Uterus (tissue), 4 donors: ENCODE measurements around the gene CNTNAP5. TPM values are rescaled to one million over a fixed set of nuclear protein-coding genes. Genes with fewer than 3 reads are reported as not detected.

Experiments used
- DNase-seq, 2 donors: peaks; one replicate each; pipeline ENCODE4 v3.0.0-alpha.2; 2019 to 2020
- H3K27ac ChIP-seq, 2 donors: fragments of 200-600 bp; sonication (generic); 1 replicate in 1 of 2; 2 replicates in 1 of 2; pipeline ENCODE4 v1.5.1; 2016 to 2018
- H3K27me3 ChIP-seq, 2 donors: fragments of 200-600 bp; sonication (generic); one replicate each; pipeline ENCODE4 v1.5.1; 2018 to 2019; ENCODE audit warnings: control low read depth in 1 of 2
- H3K36me3 ChIP-seq, 2 donors: fragments of 200-600 bp; sonication (generic); one replicate each; pipeline ENCODE4 v1.5.1; 2019; ENCODE audit warnings: control low read depth in 1 of 2
- H3K4me1 ChIP-seq, 2 donors: fragments of 200-600 bp; sonication (generic); one replicate each; pipeline ENCODE4 v1.5.1; 2018 to 2019; ENCODE audit warnings: control low read depth in 1 of 2
- H3K4me3 ChIP-seq, 2 donors: fragments of 200-600 bp; sonication (generic); 1 replicate in 1 of 2; 2 replicates in 1 of 2; pipeline ENCODE4 v1.5.1; 2018 to 2019; ENCODE audit warnings: mild to moderate bottlenecking in 1 of 2
- H3K9me3 ChIP-seq, 2 donors: fragments of 200-600 bp; sonication (generic); one replicate each; pipeline ENCODE4 v1.5.1; 2019; ENCODE audit warnings: control low read depth in 1 of 2
- CTCF ChIP-seq, 4 experiments: fragments of 200-600 bp in 2 of 4; fragments of 450-650 bp in 2 of 4; sonication (generic) in 2 of 4; IDR thresholded peaks; one replicate each; pipeline ENCODE4 v1.5.1; 2016 to 2019; ENCODE audit warnings: antibody characterized with exemption in 4 of 4, mild to moderate bottlenecking in 2 of 4, moderate library complexity in 1 of 4
- POLR2A ChIP-seq, 2 donors: fragments of 450-650 bp; IDR thresholded peaks; one replicate each; pipeline ENCODE4 v1.6.1; 2016; ENCODE audit warnings: antibody characterized with exemption in 2 of 2, mild to moderate bottlenecking in 1 of 2, moderate library complexity in 1 of 2
- intact Hi-C: fragments of 100-400 bp; cut with DNase I; formaldehyde crosslinking; loops from one replicate; pipeline ENCODE4 v1.15.1; 2023; ENCODE audit warnings: low total_unique reads
- total RNA-seq, 4 donors: library from RNA; depleted of rRNA in 3 of 4; stranded (reverse); fragments of >200 nt in 3 of 4; gene quantifications; one replicate each; pipeline versions ENCODE4 v1.1.0 to v1.2.4, GENCODE V29; 2014 to 2023
- donor health status: DM: yes; HTN: yes; CAD: no.

Gene CNTNAP5
- total RNA-seq, 4 donors from 2014 or later, result 1.4 TPM; not detected in 3

GRCh38 chr2:124050833-124051497 lies 25.9 kb downstream of the CNTNAP5 start:
- no peak overlapping the region for H3K4me3 ChIP-seq
- H3K9me3 ChIP-seq, result no peaks in the 10 kb centered on the region
- no peak for DNase-seq
- intact Hi-C loops, result no loop called here
- H3K27me3 ChIP-seq, result no peaks in the 10 kb centered on the region
- no peaks in the 10 kb centered on the region for H3K4me1 ChIP-seq
- no peaks in the 10 kb centered on the region for H3K36me3 ChIP-seq
- TF ChIP-seq CTCF (IDR thresholded peaks at IDR 0.05), result no peak
- TF ChIP-seq POLR2A (IDR thresholded peaks at IDR 0.05), result no peak
- no peak overlapping the region for H3K27ac ChIP-seq

GRCh38 chr2:124053796-124054195 lies 28.7 kb downstream of the CNTNAP5 start:
- H3K9me3 ChIP-seq, result no peaks in the 10 kb centered on the region
- DNase-seq, result no peak
- no peaks in the 10 kb centered on the region for H3K27me3 ChIP-seq
- H3K36me3 ChIP-seq, result no peaks in the 10 kb centered on the region
- no peak overlapping the region for H3K27ac ChIP-seq
- no peaks in the 10 kb centered on the region for H3K4me1 ChIP-seq
- H3K4me3 ChIP-seq, result no peak overlapping the region
- TF ChIP-seq CTCF (IDR thresholded peaks at IDR 0.05), result no peak
- TF ChIP-seq POLR2A (IDR thresholded peaks at IDR 0.05), result no peak
- intact Hi-C loops, result no loop called here

GRCh38 chr2:124063596-124063995 lies 38.5 kb downstream of the CNTNAP5 start:
- intact Hi-C loops, result no loop called here
- H3K4me1 ChIP-seq, result no peaks in the 10 kb centered on the region
- H3K27ac ChIP-seq, result no peak overlapping the region
- no peak overlapping the region for H3K4me3 ChIP-seq
- H3K9me3 ChIP-seq, result no peaks in the 10 kb centered on the region
- no peaks in the 10 kb centered on the region for H3K27me3 ChIP-seq
- DNase-seq, result no peak
- H3K36me3 ChIP-seq, result no peaks in the 10 kb centered on the region
- TF ChIP-seq POLR2A (IDR thresholded peaks at IDR 0.05) (no peak), CTCF (IDR thresholded peaks at IDR 0.05) (no peak)

- intact Hi-C loops, result no loop called here
- no peak overlapping the region for H3K27ac ChIP-seq
Measured at GRCh38 chr2:124065636-124066035, 40.5 kb downstream of the CNTNAP5 start.

More at GRCh38 chr2:124065636-124066035, 40.5 kb downstream of the CNTNAP5 start:
- H3K4me1 ChIP-seq, result no peaks in the 10 kb centered on the region
- TF ChIP-seq CTCF (IDR thresholded peaks at IDR 0.05) (no peak), POLR2A (IDR thresholded peaks at IDR 0.05) (no peak)
- no peak overlapping the region for H3K4me3 ChIP-seq
- no peaks in the 10 kb centered on the region for H3K36me3 ChIP-seq
- H3K9me3 ChIP-seq, result no peaks in the 10 kb centered on the region
- no peak for DNase-seq
- H3K27me3 ChIP-seq, result no peaks in the 10 kb centered on the region
